ENCODE measurements around the gene SPP2. TPM values are rescaled to one million over a fixed set of nuclear protein-coding genes. Genes with fewer than 3 reads are reported as not detected.

SPP2 gene
- total RNA-seq, 1 experiment from 2014 or later: not detected

DNA sequence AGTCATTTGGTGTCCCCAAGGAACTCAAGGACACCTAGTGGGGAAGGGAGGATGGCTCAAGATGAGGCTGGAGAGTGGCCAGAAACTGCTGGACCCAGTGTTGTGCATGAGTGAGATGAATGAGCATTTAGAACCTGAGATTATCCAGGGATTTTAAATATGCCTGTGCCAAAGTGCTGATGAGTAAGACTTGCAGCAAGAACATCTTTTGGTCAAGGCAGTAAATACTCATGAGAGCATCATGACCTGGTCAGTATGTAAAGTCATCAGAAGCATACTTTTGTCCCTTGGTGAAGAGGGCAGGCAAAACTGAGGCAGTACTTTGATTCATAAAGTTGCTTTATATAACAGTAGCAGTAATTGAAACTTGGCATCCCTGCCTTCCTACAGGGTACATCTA lies 3.1 kb upstream of the SPP2 start:
- POLR2A ChIA-PET: no interaction called here
- Histone ChIP-seq H3K27me3 (ENCODE audit: control insufficient read depth, insufficient read depth, low read length) (no peaks in the 10 kb centered on the region), H3K4me3 (ENCODE audit: low read depth in 2 of 2, low read length in 2 of 2) (no peak overlapping the region), H3K36me3 (ENCODE audit: control insufficient read depth, insufficient read depth, low read length) (no peaks in the 10 kb centered on the region), H3K9me3 (ENCODE audit: control insufficient read depth, insufficient read depth, low read depth, low read length) (no peaks in the 10 kb centered on the region), H3K27ac (ENCODE audit: low read length) (no peak overlapping the region), H3K4me1 (ENCODE audit: control insufficient read depth, insufficient read depth, low read length) (no peaks in the 10 kb centered on the region)
- intact Hi-C loops (cut with micrococcal nuclease; ENCODE audit: unreplicated experiment) (no loop called here), in situ Hi-C loops (cut with HindIII; ENCODE audit: low pct_unique_long_range_greater_than_20kb, low sequenced_read_pairs) (no loop called here)
- no peak for ATAC-seq
- BruUV-seq (replicated peaks): no TSS peak
- no peak for TF ChIP-seq TCF7L2 (IDR thresholded peaks at IDR 0.05; ENCODE audit: low read depth, low read length)
- TF ChIP-seq, protein P1, sequence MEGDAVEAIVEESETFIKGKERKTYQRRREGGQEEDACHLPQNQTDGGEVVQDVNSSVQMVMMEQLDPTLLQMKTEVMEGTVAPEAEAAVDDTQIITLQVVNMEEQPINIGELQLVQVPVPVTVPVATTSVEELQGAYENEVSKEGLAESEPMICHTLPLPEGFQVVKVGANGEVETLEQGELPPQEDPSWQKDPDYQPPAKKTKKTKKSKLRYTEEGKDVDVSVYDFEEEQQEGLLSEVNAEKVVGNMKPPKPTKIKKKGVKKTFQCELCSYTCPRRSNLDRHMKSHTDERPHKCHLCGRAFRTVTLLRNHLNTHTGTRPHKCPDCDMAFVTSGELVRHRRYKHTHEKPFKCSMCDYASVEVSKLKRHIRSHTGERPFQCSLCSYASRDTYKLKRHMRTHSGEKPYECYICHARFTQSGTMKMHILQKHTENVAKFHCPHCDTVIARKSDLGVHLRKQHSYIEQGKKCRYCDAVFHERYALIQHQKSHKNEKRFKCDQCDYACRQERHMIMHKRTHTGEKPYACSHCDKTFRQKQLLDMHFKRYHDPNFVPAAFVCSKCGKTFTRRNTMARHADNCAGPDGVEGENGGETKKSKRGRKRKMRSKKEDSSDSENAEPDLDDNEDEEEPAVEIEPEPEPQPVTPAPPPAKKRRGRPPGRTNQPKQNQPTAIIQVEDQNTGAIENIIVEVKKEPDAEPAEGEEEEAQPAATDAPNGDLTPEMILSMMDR (IDR thresholded peaks at IDR 0.05): no peak
- DNase-seq (ENCODE audit: low read depth, low spot score): no peak
- CTCF ChIA-PET: no interaction called here

DNA sequence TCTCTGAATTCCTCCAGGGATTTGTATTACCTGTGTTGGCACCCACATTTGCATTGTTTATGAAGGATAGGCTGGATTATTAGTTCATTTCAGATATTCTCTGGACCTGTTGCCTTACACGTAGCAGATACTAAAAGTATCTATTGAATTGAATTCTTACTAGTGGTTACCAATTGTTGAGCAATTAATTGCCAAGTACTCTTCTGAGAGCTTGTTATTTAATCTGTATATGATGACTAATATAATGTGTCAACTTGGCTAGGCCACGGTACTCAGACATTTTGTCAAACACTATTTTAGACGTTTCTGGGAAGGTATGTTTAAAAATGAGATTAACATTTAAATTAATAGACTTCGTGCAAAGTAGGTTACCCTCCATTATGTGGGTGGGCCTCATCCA lies 2.5 kb upstream of the SPP2 start:
- no peak for ATAC-seq
- CTCF ChIA-PET: no interaction called here
- no peaks in the 10 kb centered on the region for H3K27me3 ChIP-seq (ENCODE audit: control insufficient read depth, insufficient read depth, low read length)
- no peak overlapping the region for H3K27ac ChIP-seq (ENCODE audit: low read length)
- TF ChIP-seq, protein P2, sequence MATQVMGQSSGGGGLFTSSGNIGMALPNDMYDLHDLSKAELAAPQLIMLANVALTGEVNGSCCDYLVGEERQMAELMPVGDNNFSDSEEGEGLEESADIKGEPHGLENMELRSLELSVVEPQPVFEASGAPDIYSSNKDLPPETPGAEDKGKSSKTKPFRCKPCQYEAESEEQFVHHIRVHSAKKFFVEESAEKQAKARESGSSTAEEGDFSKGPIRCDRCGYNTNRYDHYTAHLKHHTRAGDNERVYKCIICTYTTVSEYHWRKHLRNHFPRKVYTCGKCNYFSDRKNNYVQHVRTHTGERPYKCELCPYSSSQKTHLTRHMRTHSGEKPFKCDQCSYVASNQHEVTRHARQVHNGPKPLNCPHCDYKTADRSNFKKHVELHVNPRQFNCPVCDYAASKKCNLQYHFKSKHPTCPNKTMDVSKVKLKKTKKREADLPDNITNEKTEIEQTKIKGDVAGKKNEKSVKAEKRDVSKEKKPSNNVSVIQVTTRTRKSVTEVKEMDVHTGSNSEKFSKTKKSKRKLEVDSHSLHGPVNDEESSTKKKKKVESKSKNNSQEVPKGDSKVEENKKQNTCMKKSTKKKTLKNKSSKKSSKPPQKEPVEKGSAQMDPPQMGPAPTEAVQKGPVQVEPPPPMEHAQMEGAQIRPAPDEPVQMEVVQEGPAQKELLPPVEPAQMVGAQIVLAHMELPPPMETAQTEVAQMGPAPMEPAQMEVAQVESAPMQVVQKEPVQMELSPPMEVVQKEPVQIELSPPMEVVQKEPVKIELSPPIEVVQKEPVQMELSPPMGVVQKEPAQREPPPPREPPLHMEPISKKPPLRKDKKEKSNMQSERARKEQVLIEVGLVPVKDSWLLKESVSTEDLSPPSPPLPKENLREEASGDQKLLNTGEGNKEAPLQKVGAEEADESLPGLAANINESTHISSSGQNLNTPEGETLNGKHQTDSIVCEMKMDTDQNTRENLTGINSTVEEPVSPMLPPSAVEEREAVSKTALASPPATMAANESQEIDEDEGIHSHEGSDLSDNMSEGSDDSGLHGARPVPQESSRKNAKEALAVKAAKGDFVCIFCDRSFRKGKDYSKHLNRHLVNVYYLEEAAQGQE (IDR thresholded peaks at IDR 0.05; ENCODE audit: insufficient read depth in 1 of 2, low read depth in 2 of 2, low read length in 1 of 2): no peak
- TF ChIP-seq POLR2AphosphoS5 (IDR thresholded peaks at IDR 0.05; ENCODE audit: low read depth, low read length) (no peak), SIN3A (IDR thresholded peaks at IDR 0.05; ENCODE audit: borderline replicate concordance, insufficient read depth, low read depth, low read length) (no peak), TCF7L2 (IDR thresholded peaks at IDR 0.05; ENCODE audit: low read depth, low read length) (no peak)
- TF ChIP-seq, protein P1 (IDR thresholded peaks at IDR 0.05): no peak
- BruUV-seq (replicated peaks): no TSS peak
- H3K36me3 ChIP-seq (ENCODE audit: control insufficient read depth, insufficient read depth, low read length): no peaks in the 10 kb centered on the region
- in situ Hi-C loops (cut with HindIII; ENCODE audit: low pct_unique_long_range_greater_than_20kb, low sequenced_read_pairs): no loop called here
- no peak for DNase-seq (ENCODE audit: low read depth, low spot score)
- POLR2A ChIA-PET: no interaction called here
- H3K4me3 ChIP-seq (ENCODE audit: low read depth in 2 of 2, low read length in 2 of 2): no peak overlapping the region
- intact Hi-C loops (cut with micrococcal nuclease; ENCODE audit: unreplicated experiment): no loop called here
- no peaks in the 10 kb centered on the region for H3K9me3 ChIP-seq (ENCODE audit: control insufficient read depth, insufficient read depth, low read depth, low read length)
- H3K4me1 ChIP-seq (ENCODE audit: control insufficient read depth, insufficient read depth, low read length): no peaks in the 10 kb centered on the region
